ENCODE measurements around the gene PGLYRP3. TPM values are rescaled to one million over a fixed set of nuclear protein-coding genes. Genes with fewer than 3 reads are reported as not detected.
"Not testable (repeated sequence)": the region's sequence is repeated elsewhere in the genome, so short reads cannot be mapped to it uniquely, and the experiment has no call there.

Gene PGLYRP3
- total RNA-seq, 1 experiment from 2014 or later, result not detected

DNA sequence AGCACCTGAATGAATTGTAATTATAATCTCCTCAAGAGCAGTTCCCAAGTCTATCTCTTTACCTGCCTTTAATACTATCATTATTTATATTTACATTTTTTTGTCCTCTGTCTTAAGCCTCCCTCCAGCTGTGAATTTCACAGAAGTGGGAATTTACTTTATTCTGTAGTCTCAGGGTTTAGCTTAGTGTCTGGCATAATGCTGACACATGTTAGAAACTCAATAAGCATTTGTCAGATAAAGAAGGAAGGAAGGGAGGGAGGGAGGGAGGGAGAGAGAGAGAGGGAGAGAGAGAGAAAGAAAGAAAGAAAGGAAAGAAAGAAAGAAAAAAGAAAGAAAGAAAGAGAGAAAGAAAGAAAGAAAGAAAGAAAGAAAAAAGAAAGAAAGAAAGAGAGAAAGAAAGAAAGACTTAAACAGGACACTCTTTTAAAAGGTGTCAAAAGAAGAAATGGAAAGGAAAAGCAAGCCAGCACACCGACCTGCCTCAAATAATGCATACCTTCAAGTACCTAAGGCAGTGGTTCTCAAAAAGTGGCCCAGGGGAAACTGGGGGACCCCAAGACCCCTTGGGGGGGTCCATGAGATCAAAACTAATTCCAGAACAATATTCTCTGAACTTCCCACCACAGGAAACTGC lies 37.7 kb upstream of the PGLYRP3 start:
- in situ Hi-C loops (cut with HindIII; ENCODE audit: low sequenced_read_pairs), result loop anchor here (10.0 to 25.0 kb wide), 2 partner anchors 114 to 237 kb away; partner anchors contain the start of gene S100A7
- no peak for DNase-seq (ENCODE audit: low spot score)

DNA sequence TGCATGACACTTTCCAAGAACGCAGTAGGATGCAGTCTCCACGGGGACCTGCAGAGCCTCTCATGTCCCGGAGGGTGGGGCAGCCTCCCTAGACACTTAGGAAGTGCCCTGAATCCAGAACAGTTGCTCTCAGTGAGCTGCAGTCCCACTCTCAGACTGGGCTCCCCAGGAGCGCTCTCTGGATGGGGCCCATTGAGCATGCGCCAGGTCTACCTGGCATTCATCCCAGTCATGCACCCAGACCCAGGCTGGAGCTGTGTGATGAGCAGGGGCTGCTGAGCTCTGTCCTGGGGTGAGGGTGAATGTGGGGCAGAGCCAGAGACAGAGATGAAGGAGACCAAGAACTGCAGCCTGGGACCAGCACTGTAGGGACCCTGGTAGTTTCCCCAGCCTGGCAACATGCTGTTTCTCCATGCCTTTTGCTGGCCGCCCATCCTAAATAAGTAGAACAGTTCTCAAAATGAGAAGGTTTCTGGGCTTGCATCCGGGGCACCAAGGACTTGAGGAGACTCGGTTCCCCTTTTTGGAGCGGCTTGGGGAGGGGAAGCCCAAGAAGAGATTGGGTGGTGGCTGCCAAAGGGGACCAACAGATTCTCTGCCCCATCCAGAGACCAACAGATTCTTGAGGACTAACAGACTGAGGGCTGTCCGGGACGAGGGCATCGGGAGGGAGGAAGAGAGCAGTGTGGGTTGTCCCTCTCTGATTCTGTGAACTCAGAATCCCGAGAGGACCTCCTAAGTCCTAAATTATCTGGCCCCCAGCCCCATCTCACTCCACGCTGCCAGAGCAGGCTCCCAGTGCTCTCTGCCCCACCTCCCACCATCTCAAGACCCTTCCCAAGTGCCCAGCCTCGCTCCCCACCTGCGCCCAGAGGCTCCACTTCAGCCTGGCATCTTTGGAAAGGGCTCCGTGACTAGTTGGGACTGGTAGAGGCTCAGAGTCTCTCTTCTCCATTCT lies 36.9 kb upstream of the PGLYRP3 start:
- no peak for DNase-seq (ENCODE audit: low spot score)
- in situ Hi-C loops (cut with HindIII; ENCODE audit: low sequenced_read_pairs), result loop anchor here (10.0 to 25.0 kb wide), 2 partner anchors 115 to 238 kb away; partner anchors contain the start of gene S100A7

DNA sequence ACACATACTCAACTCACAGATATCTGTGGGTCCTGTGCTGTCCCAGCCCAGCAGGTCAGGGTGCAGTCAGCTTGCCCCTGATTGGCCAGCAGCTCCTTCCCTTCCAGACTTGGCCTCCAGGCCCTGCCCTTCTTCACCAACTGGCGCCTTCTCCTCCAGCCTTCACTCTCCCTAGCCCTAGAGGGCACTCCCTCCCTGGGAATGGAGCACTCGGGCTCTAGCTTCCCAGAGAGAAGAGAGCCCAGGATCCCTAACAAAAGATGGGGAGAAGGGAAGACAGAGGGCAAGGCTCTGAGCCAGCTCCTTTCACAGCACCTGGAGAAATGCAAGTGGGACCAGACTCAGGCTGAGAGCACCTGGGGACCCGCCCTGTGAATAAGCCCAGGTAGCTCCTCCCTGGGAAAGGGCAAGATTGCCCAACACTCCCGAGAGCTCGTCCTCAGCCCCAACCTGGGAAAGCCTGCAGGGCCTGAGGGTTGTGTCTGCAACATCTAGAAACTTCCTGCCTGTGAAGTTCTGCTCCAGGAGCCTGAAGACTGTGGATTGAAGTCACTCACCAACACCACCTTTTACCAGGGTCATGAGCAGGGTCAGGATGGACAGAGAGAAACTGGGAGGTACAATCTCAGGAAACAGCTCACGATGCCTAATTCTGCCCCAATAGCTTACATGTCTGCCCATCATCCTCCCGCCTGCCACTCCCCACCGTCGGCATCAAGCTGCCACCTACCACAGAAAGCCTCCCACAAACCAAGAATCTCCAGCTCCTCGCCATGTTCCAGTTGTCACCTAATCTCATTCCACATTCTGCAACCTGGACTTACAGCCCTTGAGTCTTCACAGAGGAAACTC lies 36.0 kb upstream of the PGLYRP3 start, which contains the start of gene PGLYRP4:
TSS of gene PGLYRP4 (minus strand) at position 331 of the 852 bp plus-strand sequence. CDS start 909 bp downstream, outside the sequence.
- DNase-seq (ENCODE audit: low spot score), result no peak
- in situ Hi-C loops (cut with HindIII; ENCODE audit: low sequenced_read_pairs), result no loop called here

DNA sequence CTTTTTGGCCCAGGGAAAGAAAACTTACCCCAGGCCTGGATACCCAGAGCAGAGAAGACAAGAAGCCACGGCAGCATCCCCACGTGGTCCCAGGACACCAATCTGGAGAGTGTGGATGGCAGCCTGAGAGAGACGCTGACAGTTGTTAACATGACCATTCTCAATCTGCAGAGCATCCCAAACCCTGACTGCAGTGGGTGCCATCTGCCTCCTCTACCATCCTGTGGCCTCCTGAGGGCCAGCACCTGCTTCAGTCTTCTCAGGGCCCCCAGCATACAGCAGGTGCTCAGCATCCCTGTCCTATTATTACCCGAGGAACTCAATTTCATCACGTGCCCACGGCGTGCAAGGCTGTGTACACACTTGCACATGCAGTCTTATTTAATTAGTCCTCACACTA lies 35.1 kb upstream of the PGLYRP3 start:
- in situ Hi-C loops (cut with HindIII; ENCODE audit: low sequenced_read_pairs), result no loop called here
- DNase-seq (ENCODE audit: low spot score), result no peak

DNA sequence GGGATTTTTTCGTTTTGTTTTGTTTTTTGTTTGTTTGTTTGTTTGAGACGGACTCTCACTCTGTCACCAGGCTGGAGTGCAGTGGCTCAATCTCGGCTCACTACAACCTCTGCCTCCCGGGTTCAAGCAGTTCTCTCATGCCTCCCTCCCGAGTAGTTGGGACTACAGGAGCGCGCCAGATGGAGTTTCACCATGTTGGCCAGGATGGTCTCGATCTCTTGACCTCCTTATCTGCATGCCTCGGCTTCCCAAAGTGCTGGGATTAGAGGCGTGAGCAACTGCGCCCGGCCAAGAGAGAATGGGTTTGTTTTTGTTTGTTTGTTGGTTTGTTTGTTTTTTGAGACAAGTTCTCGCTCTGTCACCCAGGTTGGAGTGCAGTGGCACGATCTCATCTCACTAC lies 34.3 kb upstream of the PGLYRP3 start:
- DNase-seq (ENCODE audit: low spot score); in situ Hi-C loops (cut with HindIII; ENCODE audit: low sequenced_read_pairs): not testable (repeated sequence)

DNA sequence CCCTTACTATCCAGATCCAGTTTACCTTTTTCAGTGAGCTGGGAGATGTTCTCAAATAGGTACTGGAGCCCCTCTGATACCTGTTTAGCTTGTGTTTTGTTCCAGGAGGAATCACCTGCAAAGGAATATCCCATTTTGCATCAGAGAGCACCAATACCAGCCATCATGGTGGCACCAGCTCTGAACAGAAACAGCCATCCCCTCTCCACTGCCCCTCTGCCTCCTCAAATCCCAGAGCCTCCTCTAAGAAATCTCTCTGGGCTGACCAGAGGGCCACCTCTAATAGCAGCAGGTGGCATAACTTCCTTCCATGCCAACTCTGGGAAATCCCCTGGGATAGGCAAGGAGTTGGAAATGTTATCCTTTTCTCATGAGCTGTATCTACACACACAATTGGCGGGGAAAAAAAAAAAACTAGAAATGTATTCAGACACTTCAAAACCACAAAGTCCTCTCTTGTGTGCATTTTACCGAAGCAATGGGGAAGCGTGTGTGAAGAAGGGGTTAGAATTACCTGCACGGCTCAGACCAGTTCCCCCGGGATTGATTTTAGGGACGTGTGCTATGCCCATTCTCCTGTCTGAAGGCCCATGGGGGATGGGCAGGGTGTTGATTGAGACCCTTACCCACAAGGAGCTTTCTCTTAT lies 33.4 kb upstream of the PGLYRP3 start:
- in situ Hi-C loops (cut with HindIII; ENCODE audit: low sequenced_read_pairs), result no loop called here
- no peak for DNase-seq (ENCODE audit: low spot score)

DNA sequence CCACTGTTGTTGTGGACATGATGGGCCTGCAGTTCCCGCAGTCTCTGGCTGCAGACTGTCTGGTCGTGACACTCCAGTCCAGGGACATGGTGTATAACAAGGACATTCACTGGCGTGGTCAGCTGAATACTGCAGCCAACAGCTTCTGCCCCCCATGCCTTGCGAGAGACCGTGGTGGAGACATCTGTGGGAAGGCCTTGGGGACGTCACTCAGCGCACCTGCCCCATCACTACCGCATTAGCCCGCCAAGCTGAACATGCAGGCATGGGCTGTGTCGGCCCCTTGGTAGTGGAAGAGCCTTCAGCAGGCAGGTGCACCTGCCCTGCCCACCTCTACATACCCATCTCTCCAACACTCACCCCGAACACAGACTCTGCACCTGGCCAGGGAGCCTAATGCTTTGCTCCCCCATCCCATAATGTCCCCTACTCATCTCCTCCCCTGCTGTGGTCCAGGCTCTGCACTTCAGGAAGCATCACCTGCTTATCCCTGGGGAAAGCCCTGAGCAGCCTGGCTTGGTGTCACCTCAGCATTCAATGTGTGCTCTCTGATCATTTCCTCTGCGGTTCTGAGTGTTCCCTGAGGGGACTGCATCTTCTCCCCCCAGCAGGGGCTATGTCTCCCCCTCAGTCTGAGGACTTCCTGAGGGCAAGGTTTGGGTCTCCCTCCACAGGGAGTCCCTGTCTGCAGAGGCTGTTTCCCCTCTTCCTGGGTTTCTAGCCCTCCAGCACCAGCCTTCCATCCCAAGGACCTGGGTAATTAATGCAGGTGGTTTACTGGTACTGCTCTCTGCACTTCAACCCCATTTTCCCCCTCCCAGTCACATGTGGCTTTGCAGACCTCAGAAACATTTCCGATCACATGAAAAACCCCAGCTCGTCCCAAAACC lies 32.7 kb upstream of the PGLYRP3 start:
- in situ Hi-C loops (cut with HindIII; ENCODE audit: low sequenced_read_pairs), result no loop called here
- DNase-seq (ENCODE audit: low spot score), result no peak

DNA sequence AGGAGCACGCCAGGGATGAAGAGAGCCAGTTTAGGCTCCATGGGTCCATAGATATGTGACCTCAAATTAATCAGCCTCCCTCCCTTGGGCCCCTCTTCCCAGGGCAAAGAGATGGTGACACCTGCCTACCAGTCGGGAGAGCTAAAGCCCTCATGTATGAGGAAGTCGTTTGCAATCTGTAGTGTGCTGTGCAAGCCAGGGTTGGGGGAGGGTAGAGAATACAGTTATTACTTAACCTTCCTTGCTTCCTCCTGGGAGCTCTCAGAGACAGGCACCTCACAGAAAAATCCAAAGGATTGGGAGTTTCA lies 31.9 kb upstream of the PGLYRP3 start:
- in situ Hi-C loops (cut with HindIII; ENCODE audit: low sequenced_read_pairs), result no loop called here
- DNase-seq (ENCODE audit: low spot score), result no peak

DNA sequence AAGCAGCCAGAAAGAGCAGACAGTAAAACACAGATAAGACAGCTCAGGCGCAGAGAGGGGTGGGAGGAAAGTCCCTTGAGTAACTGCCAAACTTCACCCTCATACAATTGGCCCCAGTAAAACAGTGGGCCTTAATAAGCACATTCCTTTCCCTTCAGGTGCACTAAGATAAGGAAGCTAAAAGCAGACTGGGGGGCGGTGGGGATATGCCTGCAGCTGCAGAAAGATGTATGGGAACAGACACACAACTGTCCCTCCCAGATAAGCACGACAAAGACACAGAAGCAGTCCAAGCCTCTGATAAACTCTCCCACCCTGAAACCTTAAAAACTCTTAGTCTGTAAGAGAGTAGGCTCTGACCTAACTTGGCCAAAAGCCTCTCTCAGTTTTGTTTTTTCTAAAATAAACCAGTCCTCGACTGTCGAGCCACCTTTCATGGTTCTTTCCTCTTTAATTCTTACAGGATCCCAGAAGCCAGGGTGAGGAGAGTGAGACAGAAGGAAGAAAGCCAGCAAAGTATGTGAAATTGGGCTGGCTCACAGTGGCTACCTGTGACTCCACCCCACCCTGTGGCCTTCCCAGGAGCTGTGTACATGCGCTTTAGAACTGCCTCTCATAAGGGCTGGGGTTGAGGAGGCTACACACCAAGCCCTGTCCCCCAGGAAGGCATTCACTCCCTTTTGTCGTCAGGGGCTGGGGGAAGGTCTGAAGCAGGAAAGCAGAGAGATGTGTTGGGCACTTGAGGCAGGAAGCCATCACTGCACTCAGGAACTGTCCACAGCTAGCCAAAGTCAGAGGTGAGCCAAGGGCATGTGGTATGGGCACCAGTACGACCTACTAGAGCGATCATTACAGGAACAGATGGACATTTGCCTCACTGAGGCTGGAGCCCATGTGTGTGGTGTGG lies 31.3 kb upstream of the PGLYRP3 start:
- in situ Hi-C loops (cut with HindIII; ENCODE audit: low sequenced_read_pairs), result no loop called here

DNA sequence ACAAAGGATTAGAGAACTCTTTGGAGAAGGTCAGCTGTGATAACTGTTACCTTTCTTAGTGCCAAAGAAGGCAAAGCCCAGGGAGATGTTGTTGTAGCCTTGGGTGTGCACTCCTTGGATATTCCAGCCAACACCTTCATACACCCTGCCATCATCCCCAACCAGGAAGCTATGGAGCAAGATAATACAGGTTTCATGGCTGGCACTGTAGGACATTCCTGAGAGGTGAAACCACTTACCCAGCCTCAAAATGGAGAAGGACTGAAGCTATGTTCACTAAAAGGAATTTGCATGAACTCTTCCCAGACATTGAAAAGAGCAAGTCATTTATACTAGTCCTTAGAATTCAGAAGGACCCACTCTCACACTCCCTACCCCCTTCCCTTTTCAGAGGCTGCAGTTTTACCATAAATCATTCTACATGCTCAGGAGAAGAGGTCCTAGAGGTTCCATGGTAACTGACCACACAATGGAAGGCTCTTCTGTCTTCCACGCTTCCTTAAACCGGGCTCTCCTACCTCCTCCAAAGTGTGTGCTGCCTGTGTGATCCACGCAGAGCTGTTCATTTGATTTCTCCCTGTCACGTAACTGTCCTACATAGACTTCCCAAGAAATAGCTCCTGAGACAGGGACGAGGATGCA lies 30.4 kb upstream of the PGLYRP3 start:
- in situ Hi-C loops (cut with HindIII; ENCODE audit: low sequenced_read_pairs), result no loop called here
- DNase-seq (ENCODE audit: low spot score), result no peak

More for the DNA sequence above, 31.3 kb upstream of the PGLYRP3 start:
- no peak for DNase-seq (ENCODE audit: low spot score)

DNA sequence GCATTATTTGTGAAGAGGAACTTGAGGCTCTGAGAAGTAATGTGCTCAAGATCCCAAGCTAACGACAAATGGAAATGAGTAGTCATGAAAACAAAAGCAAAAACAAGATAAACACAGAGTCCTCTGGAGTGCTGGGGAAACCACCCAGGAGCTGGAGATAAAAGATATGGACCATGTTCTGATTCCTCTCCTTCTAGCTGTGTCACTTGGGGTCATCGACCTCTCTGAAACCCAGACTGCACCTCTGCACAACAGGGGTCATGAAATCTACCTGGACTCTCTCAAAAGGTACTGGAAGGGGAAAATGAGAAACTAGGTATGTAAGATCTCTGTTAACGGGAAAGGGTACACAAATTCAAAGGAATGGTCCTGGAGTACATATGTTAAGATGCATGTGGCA lies 29.4 kb upstream of the PGLYRP3 start:
- DNase-seq (ENCODE audit: low spot score), result no peak
- in situ Hi-C loops (cut with HindIII; ENCODE audit: low sequenced_read_pairs), result no loop called here

DNA sequence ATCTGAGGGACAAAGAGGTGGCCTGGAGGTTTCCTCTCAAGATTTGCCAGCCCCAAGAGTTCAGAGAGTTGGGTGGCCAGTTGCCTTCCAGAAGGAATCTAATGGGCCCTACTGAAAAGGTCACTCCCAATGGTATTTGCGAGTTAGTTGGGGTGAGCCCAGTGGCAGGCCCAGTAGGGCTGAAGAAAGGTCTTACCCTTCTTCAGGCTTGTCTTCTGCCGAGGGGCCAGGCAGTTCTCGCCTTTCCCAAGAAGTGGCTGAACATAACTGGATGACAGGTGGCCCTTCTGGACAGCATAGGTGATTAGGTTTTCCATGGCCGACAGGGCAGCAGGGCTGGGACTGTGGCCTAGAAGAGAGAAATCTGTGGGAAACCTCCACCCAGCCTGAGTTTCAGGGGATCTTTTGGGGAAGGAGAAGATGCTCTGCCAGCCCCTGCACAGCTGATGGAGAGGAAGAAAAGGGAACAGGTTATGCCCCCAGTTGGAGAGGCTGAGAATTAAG lies 28.7 kb upstream of the PGLYRP3 start:
- in situ Hi-C loops (cut with HindIII; ENCODE audit: low sequenced_read_pairs), result no loop called here
- no peak for DNase-seq (ENCODE audit: low spot score)

DNA sequence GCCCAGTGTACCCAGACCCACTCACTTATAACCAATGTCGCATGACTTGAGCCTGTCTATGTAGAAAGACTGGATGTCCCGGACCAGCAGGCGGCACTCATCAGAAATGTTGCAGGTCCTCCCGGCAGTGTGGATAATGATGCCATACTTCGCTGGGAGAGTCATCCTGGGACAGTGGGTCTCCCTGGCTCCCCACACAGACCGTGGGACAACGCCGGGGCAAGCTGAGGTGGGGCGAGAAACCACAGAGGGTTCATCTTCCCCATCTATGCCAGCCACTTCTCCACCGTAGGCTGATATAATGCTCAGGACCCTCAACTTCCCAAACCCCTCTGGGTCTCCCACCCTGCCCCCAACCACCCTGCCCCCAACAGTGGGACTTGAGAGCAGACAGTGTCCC lies 27.6 kb upstream of the PGLYRP3 start:
- in situ Hi-C loops (cut with HindIII; ENCODE audit: low sequenced_read_pairs), result no loop called here
- no peak for DNase-seq (ENCODE audit: low spot score)

DNA sequence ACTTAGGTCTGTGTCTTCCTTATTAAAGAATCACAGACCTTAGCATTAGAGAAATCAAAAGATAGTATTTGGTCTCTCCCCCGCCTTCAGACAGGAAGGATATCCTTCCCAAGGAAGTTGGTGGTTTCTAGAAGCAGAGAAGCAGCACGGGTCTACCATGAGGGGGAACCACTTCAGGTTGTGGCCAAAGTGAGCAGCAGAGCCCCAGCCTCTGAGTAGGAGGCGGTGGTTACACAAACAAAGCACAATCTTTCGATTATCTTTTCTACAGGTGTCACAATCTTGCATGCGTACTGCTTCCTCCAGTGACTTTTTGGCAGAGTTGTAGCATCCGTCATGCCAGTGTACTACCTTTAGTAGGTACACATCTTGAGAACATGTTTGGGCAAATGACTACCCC lies 27.1 kb upstream of the PGLYRP3 start:
- in situ Hi-C loops (cut with HindIII; ENCODE audit: low sequenced_read_pairs), result no loop called here

DNA sequence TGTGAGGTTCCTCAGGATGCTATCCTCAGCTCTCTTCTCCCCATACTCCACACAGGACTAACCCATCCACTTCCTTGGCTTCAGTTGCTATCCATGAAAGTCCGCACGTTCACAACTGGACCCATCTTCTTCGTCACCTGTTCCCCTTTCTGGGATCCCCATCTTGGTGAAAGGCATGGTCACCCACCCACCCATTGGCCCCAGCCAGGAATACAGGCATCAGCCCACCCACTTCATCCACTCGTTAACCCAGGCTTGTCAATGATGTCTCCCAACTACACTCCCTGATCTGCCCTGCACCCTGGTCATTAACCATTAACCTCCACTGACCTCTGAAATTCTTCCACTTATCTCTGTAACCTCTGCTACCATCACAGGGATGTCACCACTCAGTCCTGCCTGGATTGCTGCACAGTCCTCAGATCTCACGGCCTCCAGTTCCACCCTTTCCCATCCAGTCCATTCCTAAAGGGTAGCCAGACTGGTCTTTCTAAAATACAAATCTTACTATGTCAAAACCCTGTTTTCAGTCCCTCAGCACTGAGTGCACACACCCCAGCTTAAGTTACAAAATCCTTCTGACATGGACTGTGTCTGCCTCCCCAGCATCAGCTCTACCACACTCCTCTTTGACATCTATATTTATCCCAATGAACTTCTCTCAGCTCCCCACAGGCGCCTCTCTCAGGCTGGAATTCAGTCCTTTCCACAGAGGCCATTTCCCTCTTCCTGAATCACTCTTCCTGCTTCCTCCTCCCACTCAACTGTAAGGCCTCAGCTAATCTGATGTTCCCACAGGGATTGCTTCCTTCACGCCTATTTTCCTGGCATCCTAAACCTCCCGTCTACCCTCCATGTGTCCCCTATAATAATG lies 25.5 kb upstream of the PGLYRP3 start:
- DNase-seq (ENCODE audit: low spot score), result no peak
- in situ Hi-C loops (cut with HindIII; ENCODE audit: low sequenced_read_pairs), result no loop called here

More for the DNA sequence above, 27.1 kb upstream of the PGLYRP3 start:
- no peak for DNase-seq (ENCODE audit: low spot score)

DNA sequence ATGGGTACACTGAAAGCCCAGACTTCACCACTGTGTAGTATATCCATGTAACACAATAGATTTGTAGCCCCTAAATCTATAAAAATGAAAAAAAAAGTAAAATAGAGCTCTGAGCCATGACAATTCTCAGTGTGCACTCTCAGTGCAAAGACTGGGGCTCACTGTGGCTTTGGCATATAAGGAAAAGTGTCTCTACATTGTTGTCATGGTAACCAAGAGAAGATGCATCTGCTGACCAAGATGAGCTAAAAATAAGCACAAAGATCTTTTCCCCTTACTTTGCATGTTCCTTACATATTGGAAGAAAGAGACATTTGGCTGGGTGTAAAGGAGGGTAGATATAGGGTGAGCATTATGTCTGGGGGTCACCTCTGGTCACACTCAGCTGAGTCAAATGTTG lies 23.9 kb upstream of the PGLYRP3 start:
- in situ Hi-C loops (cut with HindIII; ENCODE audit: low sequenced_read_pairs), result no loop called here
- DNase-seq (ENCODE audit: low spot score), result no peak
